ENCODE results near the gene AMDHD2. TPM values are rescaled to one million over a fixed set of nuclear protein-coding genes. Genes with fewer than 3 reads are reported as not detected.

AMDHD2 gene
- total RNA-seq, 1 donor from 2014 or later: 61.0 TPM

GRCh38 chr16:2513405-2514332 is 6.5 kb upstream of the AMDHD2 start, which contains the start of gene ATP6V0C:
Gene ATP6V0C, plus strand, starts transcription at chr16:2513952. Its CDS starts 152 bp downstream, at chr16:2514104.
- no peaks in the 10 kb centered on the region for H3K36me3 Mint-ChIP-seq (ENCODE audit: unreplicated experiment)
- H3K27me3 Mint-ChIP-seq (ENCODE audit: unreplicated experiment): peaks cover 27% of the 10 kb centered on the region
- H3K9me3 Mint-ChIP-seq (ENCODE audit: unreplicated experiment): peaks cover 25% of the 10 kb centered on the region
- H3K4me3 Mint-ChIP-seq (ENCODE audit: unreplicated experiment): peak within 1 kb of the TSS; percentile 90
- TF ChIP-seq CTCF (IDR thresholded peaks at IDR 0.05; ENCODE audit: partially characterized antibody, unreplicated experiment): no peak
- peak; percentile 91 for DNase-seq
- H3K4me1 Mint-ChIP-seq (ENCODE audit: low read depth, unreplicated experiment): peaks cover 18% of the 10 kb centered on the region
- peak within 1 kb of the TSS; percentile 92 for H3K27ac Mint-ChIP-seq (ENCODE audit: unreplicated experiment)

DNA sequence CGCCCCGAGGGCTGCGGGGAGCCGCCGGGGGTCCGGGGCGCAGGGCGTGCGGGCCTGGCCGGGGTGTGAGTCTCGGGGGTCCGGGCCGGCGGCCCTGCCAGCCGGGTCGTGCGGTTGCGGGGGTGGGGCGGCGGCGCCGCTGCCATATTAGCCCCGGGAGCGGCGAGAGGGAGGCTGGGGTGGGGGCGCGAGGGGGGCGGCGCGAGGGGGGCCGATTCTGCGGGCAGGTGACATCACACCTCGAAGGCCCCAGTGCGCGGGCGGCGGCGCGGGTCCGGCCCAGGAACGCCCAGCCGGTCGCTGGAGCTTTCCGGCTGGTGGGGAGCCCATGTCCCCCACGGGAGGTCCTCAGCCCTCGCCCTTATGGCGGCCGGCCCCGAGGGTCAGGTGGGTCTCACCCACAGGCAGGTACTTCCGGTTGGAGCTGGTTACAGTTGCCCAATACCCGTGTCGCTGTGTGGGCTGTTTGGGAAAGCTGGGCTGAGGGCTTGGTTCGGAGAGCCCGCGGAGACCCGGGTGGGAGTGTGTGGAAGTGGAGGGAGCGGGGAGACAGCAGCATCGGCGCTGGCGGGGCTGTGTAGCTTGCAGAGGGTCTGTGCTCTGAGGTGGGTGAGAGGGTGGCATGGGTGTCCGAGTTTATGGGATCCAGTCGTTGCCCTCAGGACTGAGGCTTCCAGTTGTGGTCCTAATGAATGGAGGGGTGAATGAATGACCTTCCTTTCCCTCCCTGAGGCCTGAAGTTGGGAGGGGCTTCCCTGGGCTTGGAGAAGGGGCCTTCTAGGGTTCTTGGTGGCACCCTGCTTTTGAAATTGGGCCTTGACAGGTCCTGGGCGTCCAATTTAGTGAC is 5.6 kb upstream of the AMDHD2 start:
- no peaks in the 10 kb centered on the region for H3K36me3 Mint-ChIP-seq (ENCODE audit: unreplicated experiment)
- peak overlapping the region; percentile 90 for H3K4me3 Mint-ChIP-seq (ENCODE audit: unreplicated experiment)
- H3K4me1 Mint-ChIP-seq (ENCODE audit: low read depth, unreplicated experiment): peaks cover 19% of the 10 kb centered on the region
- peaks cover 27% of the 10 kb centered on the region for H3K9me3 Mint-ChIP-seq (ENCODE audit: unreplicated experiment)
- peak overlapping the region; percentile 79 for H3K27ac Mint-ChIP-seq (ENCODE audit: unreplicated experiment)
- DNase-seq: no peak
- H3K27me3 Mint-ChIP-seq (ENCODE audit: unreplicated experiment): peaks cover 28% of the 10 kb centered on the region
- no peak for TF ChIP-seq CTCF (IDR thresholded peaks at IDR 0.05; ENCODE audit: partially characterized antibody, unreplicated experiment)

DNA sequence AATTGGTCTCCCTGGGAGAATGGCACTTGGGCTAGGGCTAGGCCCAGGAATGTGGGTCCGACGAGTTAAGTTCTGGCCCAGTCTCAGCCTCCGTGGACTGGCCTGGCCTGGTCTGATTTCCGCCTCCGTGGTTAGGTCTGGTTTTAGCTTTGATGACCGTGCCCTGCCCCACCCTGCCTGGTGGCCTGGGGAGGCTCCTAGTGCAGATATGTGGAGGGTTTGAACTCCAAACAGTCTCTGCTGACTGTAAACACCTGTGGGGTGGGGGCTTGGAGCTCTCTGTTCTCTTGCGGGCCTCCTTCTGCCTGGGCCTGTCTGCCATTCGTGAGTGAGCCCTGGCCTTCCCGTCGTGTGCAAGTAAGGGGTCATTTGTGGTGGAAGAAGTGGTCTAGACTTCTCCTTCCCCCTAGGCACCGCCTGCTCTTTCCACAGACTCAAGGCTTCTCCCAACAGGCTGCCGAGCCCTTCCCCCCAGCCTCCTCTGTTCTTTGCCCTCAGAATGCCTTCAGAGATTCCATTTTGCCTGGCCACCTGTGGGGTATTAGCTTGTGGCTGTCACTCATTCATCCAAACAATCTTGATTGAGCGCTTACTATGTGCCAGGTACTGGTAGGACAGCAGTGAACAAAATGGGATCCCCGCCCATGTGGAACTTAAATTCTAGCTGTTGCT is 4.9 kb upstream of the AMDHD2 start:
- peaks cover 32% of the 10 kb centered on the region for H3K27me3 Mint-ChIP-seq (ENCODE audit: unreplicated experiment)
- TF ChIP-seq CTCF (IDR thresholded peaks at IDR 0.05; ENCODE audit: partially characterized antibody, unreplicated experiment): no peak
- no peak for DNase-seq
- H3K4me1 Mint-ChIP-seq (ENCODE audit: low read depth, unreplicated experiment): peaks cover 22% of the 10 kb centered on the region
- peaks cover 30% of the 10 kb centered on the region for H3K9me3 Mint-ChIP-seq (ENCODE audit: unreplicated experiment)
- H3K27ac Mint-ChIP-seq (ENCODE audit: unreplicated experiment): peak overlapping the region; percentile 79
- H3K4me3 Mint-ChIP-seq (ENCODE audit: unreplicated experiment): peak overlapping the region; percentile 90
- H3K36me3 Mint-ChIP-seq (ENCODE audit: unreplicated experiment): no peaks in the 10 kb centered on the region

DNA sequence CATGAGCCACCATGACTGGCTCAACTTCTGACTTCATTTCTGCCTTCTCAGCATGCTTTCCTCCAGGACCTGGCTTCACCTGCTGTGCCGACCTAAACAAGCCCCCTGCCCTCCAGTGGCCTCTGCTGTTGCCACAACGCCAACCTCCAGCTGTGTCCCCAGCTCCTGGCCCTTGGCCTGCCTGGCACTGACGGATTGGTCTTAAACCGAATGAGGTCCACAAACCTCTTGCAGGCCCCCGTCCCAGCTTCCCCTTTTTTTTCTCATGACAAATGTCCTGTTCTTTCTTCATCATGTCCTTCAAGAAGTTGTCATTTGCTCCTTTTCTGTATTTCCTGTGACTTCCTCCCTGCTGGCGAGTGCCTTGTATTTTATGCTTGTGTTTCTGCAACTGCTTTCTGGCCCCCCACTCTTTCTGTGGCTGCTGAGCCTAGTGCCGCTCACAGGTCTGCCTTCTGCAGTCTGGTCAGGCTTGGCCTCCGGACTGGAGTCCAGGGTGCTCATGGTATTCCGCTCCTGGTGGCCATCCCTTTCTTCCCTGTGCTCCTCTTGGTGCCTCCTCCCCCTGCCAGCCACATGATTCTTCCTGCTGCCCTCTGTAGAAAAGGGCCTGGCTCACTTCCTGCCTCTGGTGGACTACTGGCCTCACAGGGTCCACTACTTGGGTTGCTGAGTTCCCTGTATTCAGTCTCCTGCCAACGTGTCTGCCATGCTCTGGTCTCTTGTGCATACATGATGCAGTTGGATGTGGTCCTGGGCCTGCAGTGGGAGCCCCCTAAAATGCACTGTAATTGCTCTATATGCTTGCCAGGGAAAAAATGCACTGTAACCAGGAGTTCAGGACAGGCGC is 3.6 kb upstream of the AMDHD2 start:
- H3K4me3 Mint-ChIP-seq (ENCODE audit: unreplicated experiment): peak overlapping the region; percentile 66
- H3K4me1 Mint-ChIP-seq (ENCODE audit: low read depth, unreplicated experiment): peaks cover 23% of the 10 kb centered on the region
- peaks cover 37% of the 10 kb centered on the region for H3K27me3 Mint-ChIP-seq (ENCODE audit: unreplicated experiment)
- no peak for DNase-seq
- no peaks in the 10 kb centered on the region for H3K36me3 Mint-ChIP-seq (ENCODE audit: unreplicated experiment)
- TF ChIP-seq CTCF (IDR thresholded peaks at IDR 0.05; ENCODE audit: partially characterized antibody, unreplicated experiment): no peak
- H3K27ac Mint-ChIP-seq (ENCODE audit: unreplicated experiment): peak overlapping the region; percentile 67
- H3K9me3 Mint-ChIP-seq (ENCODE audit: unreplicated experiment): peaks cover 35% of the 10 kb centered on the region

Measured in glutamatergic neuron (in vitro differentiated cells).